HG03066 (cell line): ENCODE measurements around the gene TBC1D22A.

ENCODE experiments used
- ATAC-seq: cut with Tn5 transposase; IDR thresholded peaks from one replicate; pipeline ENCODE4 v1.9.1; 2021; ENCODE audit warnings: low read depth; ENCODE audit not compliant: unreplicated experiment

TBC1D22A gene

DNA sequence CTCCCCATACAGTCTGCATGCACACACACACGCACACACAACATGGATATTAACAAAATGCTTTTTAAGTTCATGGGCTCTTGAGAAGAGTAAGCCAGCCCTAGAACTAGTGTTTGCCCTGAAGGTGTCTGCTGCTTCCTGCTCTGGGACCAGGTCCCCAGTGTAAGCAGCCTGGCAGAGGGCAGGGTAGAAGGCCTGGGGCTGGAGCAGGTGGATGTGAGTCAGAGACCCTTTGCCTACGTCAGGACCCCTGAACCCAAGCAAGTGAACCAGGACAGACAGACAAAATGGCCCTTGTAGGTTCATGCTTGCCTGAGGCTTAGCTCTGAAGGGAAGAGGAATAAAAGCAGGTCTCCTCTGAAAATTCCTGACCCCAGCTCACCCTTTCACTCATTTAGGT, 357.9 kb downstream of the TBC1D22A start:
- no peak for ATAC-seq

DNA sequence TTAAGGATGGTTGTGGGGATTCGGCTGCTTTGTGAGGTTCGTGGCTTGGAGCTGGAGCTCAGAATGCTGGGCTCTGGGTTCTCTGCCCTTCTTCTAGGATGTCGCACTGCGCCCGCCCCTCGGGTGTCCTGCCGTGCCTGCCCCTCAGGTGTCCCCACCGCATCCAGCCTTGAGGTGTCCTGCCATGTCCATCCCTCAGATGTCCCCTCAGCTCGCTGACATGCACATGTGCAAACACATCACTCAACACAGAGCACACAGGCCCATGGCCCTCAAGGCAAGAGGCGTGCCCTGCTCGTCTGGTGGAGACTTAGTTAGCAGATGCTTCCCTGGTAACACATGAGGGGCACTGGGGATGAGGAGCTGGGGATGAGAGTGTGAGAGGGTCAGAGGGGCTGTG, 359.3 kb downstream of the TBC1D22A start:
- no peak for ATAC-seq

DNA sequence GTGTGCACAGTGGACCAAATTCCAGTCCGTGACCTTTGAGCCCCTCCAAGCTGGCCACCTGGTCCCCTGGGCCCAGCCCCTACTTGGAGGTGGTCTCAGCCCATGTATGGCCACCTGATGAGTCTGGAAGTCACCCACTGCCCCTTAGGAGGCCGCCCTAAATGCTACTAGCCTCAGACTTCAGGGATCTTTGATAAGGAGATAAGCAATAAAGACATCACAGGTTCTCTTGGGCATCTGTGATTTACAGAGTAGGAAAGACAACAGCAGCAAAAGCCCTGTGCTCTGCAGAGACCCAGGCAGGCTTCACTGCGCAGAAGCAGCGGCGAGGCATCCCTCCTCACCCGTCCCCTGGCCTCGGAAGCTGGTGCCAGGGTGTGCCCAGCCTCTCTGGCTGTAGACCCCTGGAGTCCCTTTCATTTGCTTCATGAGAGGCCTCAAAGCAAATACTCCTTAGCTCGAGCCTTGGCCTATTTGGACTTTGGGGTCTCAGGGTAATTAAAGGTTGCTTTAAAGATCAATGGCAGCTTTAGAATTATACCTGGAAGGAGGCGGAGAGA, 360.1 kb downstream of the TBC1D22A start:
- no peak for ATAC-seq

DNA sequence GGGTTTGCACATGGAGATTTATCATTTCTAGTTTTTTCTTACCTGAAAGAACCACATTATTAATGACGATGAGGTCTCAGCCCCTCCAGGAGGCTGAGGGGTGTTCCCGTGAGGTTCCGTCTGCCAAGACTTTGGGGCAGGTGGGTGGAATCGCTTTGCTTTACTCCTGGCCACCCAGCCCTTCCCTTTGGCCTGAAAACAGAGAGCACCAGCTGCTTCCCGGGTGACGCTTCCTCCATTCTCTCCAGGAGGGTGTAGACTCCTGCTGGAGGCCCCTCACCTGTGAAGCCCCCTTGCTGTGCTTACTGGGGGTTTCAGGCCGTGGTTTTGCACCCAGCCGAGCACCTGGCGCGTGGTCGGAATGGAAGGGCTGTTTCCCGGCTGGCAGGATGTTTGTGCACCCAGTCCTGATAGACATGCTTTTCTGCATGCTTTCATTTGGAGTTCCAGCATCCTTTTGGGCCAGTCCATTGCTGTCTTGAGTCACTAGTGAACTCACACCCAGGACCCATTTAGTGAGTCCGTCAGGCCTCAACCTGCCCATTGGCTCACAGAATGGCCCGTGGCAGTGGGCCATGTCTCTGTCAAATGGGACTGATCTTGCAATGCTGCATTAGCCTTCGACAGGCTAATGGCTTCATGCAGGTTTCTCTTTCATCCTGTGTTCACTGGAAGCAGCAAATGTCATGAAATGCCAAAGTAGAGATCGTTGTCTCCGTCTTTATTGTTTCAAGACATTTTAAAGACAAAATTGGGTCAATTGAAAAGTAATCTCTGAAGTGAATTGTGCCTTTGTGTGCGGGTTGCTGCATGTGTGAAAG, 360.8 kb downstream of the TBC1D22A start:
- no peak for ATAC-seq

DNA sequence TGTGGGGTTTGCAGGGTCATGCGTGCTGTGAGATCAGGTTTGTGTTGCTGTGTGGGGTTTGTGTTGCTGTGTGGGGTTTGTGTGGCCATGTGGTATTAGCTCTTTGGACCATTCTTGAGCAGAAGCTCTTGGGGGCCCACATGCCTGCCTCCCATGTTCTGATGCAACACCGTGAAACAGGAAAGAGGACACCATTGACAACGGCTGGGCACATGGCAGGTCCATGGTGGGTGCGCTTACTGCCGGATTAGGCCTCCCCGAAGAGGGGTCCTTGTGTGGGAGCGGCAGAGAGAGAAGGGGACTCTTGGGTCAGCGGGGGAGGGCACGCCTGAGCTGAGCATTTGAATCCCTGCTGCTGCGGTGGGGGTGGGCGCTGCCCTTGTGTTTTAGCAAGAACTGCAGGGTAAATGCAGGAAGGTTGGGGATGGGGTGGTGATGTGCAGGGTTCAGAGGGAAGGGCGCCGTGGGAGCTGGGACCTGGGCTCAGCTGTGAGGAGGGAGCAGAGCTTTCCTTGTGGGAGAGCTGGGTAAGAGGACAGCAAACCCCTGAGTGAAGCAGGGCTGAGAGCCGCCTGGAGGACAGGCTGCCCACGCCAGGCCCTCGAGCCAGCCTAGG, 361.5 kb downstream of the TBC1D22A start:
- no peak for ATAC-seq

DNA sequence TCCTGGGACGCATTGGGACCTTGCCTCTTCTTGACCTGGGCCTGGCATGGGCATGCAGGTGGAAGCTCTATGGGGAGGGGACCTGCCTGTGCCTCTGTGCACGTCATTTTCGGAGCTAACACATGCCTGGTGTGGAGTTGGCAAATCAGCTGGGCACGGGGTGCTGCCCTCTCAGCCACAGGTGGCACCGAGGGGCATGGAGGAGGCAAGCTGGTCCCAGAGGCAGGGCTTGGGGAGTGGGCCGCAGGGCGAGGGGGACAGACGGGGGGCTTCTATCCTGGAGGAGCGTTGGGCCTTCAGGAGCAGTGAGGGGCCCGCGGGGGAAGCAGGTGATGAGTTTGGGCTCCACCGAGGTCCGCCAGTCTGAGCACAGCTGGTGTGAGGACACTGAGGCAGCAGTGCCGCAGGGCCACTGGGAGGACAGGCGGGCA, 362.0 kb downstream of the TBC1D22A start:
- ATAC-seq = no peak

DNA sequence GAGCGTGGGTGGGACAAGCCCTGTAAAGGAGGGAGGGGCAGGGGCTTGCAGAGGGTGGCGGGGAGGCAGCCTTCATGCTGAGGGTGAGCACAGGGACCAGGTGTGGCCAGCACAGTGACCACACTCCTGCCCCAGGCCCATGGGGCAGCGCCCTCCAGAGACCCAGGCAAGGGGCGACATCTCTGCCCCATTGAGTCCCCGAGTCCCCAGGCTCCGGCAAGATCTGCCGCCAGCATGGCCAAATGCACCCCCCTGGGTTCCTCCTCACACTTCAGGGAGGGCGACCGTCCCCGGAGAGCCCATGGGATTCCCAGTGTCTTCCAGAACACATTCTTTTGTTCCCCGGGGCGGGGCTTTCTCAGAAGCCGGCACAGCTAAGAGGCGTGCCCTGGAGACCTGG, 362.5 kb downstream of the TBC1D22A start:
- ATAC-seq = no peak

DNA sequence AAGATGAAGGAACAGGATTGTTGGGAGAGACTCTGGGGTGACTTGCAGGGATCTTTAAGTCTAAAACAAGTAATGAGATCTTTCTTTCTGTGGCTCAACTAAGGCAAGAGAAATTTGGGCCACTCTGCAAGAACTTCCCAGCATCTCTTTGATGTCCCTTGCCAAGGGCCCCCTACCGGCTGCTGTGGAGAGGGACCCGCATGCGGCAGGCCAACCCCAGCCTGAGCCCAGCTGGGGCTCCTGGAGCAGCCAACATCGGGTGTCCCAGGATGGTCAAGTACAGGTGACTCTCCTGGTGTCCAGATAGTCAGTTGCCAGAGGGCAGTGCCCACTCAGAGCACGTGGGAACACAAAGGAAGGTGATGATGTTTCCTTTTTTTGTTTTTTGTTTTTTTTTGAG, 363.2 kb downstream of the TBC1D22A start:
- ATAC-seq = no peak

DNA sequence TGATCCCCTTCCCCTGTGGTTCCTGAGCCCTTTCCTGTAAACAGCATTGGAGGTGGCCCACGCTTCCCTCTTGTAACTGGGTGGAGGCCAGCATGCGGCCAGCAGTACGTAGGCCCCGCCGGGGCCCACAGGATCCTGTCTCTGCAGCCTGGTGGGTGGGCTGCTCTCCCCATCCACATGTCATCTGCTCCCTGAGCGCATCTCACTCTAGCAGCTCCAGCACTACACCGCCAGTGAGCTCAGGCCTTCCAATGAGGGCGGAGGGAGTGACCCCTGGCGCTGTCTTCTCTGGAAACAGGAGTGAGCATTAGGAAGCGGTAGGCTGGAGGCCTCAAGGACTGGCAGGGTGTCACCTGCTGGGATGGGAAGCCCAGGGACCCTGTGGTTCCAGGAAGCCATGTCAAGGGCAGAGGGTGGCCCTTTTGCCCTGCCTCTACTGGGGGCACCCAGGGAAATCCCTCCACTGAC, 363.9 kb downstream of the TBC1D22A start:
- ATAC-seq = no peak

DNA sequence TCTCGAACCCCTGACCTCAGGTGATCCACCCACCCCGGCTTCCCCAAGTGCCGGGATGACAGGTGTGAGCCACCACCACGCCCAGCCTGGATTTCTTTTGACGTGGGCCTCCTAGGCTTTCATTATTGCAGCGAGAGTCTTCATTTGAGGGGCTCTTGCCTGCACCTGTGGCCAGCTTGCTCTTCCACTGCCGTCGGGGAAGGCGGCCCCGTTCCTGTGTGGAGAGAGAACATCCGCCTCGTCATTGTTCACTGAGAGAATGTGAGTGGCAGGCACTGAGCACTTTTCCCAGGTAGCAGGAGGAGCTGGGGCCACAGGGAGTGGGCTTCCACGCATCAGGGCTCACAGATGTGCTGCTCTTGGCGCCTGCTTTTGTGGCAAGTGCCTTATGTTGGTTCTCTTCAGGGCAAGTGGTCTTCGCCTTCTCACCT, 365.0 kb downstream of the TBC1D22A start:
- no peak for ATAC-seq

DNA sequence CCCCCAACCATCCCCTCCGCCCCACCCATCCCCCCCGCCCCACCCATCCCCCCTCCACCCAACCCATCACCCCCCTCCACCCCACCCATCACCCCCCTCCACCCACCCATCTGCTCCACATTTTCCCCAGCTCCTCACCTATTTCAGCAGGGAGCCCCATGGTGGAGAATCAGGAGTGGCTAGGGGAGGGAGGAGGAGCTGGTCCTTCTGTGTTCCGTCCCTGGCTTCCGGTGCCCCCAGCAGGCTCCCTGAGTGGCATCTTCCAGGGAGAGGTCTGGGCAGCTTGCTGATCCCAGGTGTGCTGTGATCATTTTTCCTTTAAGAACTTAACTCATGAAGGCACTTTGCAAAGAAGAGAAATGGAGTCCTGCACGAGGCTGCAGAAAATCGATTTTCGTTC, 365.8 kb downstream of the TBC1D22A start:
- no peak for ATAC-seq

DNA sequence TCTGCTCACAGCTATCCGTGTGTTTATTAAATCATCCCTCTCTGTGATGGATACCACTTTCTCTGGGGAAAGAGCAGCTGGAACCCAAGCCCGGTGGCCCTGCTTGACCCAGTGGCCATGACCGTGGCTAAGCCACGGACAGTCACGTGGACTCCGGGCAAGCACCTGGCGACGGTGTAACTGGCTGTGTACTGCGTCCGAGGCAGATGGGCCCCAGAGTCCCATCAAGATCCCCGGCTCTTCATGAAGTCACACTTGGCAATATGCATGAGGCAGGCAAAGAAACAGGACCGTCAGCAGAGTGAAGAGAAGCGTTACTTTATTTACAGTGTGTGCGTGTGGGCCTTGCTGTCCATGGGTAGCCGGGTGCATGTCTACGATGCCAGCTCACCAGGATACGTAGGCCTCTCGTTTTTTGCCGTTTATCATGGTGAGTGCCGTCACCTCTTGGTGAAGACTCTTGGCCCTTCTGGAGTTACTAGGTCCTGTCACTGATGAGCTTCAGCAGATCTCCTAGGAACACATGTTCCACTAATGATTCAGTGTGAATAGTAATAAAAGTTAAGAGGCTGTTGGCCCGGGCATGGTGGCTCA, 366.3 kb downstream of the TBC1D22A start:
- ATAC-seq = no peak

DNA sequence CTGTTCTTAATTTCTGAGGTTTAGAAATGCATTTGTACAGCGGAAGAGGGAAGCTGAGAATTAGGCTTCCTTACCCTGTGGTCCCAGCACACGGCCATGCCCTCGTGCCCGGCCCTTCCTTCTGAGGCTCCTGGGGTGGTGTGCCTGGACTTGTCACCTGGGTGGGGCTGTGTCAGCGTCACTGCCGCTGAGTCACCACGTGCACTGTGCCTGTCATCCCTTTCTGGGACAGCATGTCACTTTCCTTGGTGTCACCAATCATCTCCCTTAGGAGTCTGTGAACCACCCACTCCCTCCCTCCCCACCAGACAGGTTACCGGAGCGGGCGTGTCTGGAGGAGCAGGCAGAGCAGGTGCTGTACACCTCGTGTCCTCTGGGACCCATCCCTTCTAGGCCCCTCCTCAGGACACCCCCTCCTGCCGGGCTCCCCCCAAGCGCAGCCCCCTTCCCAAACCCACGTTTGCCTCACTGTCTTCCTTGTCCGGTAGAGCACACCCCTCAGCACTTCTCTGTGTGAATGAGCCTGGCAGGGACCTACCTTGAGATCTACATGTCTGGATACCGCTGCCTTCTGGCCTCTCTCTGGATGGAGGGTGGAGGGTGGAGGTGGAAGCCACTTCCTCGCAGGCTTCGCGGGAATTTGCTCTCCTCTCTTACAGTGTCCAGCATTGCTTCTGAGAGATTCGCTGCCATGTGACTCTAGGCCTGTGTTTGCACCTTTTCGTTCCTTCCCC, 367.6 kb downstream of the TBC1D22A start:
- ATAC-seq = no peak

DNA sequence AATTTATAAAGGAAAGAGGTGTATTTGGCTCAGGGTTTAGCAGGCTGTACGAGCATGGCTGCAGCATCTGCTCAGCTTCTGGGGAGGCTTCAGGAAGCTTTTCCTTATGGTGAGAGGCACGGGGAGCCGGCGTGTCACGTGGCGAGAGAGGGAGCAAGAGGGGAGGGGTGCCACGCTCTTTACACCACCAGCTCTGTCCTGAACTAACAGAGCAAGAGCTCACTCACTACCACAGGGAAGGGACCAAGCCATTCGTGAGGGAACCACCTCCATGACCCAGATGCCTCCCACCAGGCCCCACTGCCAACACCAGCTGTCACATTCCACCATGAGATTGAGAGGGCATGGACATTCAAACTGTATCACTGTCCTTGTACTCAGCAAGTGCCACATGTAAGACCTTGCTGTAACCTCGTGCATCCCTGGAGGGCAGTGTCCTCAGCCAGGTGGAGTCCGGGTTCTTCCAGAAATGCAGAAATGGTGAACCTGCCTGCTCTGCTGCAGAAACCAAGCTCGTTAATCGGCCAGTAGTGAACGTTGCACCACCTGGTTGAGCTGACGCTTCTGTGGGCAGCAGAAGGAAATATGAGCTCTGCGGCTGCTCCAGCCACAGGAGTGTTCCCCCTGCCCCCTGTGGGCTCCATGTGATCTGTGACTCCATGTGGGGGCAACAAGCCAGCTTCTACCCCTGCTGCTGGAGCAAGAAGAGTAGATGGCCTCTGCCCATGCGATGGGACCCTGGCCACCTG, 368.6 kb downstream of the TBC1D22A start:
- no peak for ATAC-seq

DNA sequence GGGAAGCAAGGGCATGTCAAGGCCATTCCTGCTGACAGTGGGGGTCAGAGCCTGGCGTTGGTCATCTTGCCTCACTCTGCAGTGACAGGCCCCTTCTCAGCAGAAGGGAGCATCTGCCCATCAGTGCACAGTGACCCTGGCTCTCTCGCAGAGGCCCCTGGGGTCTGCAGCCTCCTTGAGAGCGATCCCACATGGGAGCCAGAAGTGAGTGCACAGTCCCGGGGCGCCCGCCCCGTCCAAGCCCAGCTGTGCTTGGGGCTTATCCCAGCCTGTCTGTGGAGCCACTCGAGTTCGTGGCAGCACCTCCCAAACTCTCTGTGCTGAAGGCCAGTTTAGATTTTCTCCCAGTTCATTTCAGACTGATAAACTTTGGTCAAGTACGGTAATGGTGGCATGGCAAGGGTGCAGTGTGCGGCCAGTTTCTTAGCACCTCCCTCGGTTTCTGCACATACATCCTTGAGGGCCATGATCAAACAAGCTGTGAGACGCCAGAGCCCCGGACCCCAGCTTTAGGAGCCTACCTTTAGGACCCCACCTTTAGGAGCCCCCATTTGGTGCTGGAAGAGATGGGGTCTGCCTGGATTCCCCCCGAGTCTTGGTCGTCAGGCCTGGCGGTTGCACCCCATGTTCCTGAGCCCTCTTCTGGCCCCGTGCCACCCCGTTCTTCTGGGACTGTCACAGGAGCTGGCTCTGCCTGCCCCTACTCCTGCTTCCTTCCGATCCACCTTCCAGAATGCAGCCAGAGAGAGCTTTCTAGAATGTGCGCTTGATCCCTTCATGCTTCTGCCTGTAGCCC, 369.4 kb downstream of the TBC1D22A start:
- ATAC-seq = no peak

DNA sequence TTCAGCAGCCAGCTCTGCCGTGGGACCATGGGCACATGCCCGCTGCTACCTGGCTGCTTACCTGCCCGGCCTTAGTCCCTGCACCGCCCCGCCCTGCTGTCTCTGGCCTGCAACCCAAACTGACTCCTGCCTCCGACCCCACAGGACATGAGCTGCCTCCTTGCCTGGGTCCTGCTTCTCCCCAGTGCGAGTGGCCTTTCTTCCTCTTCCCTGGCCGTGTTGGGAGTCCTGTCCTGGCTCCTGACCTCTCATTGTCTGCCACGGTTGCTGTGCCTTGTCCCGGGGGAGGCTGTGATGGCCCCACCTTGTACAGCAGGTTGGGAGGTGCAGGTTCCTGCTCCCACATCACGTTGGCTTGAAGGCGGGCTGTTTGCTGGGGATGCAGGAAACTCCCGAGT, 370.0 kb downstream of the TBC1D22A start:
- no peak for ATAC-seq

DNA sequence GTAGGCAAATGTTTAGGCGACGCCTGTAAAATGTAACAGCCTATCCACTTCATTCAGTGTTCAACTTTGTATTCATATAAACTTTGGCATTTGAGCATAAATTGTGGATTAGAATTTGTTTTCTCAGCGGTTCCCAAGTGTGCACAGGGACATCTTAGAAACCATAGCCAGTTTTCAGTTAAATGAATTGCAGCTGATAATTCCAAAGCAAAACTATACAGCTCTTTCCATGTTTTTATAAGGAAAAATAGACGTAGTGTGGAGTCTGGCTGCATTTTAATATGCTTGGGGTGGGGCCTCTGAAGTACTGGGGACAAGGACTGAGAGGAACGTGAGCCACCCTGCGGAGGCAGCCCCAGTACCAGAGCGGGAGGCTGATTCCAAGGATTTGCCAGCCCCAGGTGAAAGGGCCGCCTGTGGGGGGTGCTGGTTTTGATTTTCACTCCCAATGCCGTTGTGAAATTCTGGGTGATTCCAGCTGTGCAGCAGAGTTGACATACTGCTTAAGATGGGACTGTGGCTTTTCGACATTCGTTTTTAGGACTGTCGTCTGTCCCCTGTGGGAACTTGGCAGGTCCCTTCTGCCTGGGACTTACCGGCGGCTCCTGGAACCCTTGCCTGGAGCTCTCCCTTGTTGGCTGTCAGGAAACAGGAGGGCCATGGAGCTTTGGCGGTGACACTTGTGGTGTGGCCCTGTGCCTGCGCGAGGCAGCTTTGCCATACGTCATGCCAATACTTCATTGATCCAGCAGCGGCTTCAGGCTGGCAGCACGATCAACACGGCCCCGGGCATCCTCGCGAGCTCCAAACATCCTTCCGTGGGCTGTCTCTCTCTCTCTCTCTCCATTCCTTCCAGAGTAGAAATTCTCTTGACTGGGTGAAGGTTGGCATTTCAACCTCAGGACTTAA, 370.9 kb downstream of the TBC1D22A start:
- no peak for ATAC-seq

DNA sequence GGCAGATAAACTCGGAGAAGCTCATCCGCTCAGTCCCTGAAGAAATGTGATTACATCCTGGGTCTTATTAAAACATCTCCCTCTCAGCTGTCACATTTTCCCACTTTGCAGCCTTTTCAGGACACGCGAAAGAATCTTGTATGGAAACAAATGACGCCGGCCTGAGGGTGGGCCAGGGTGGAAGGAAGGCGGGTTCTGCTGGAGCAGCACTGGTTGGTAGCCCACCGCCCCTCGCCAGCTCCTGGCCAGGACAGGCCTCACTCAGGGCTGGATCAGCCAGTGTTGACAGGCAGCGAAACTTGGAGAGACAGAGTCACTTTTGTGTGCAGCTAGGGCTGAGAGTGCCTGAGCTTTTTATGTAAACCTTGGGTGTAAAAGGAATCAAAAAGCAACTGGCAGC, 371.8 kb downstream of the TBC1D22A start:
- no peak for ATAC-seq
